SH-SY5Y (cell line): ENCODE data around the gene UGT2B10.
"Not testable (repeated sequence)": the region's sequence is repeated elsewhere in the genome, so short reads cannot be mapped to it uniquely, and the experiment has no call there.

Experiments used
- GATA2 ChIP-seq: IDR thresholded peaks from 2 replicates; pipeline ENCODE4 v1.6.1; 2011; ENCODE audit warnings: mild to moderate bottlenecking, low read depth, low read length
- GATA3 ChIP-seq: IDR thresholded peaks from 2 replicates; pipeline ENCODE4 v1.6.1; 2011; ENCODE audit warnings: low read depth, mild to moderate bottlenecking, low read length, moderate library complexity

UGT2B10 gene

DNA sequence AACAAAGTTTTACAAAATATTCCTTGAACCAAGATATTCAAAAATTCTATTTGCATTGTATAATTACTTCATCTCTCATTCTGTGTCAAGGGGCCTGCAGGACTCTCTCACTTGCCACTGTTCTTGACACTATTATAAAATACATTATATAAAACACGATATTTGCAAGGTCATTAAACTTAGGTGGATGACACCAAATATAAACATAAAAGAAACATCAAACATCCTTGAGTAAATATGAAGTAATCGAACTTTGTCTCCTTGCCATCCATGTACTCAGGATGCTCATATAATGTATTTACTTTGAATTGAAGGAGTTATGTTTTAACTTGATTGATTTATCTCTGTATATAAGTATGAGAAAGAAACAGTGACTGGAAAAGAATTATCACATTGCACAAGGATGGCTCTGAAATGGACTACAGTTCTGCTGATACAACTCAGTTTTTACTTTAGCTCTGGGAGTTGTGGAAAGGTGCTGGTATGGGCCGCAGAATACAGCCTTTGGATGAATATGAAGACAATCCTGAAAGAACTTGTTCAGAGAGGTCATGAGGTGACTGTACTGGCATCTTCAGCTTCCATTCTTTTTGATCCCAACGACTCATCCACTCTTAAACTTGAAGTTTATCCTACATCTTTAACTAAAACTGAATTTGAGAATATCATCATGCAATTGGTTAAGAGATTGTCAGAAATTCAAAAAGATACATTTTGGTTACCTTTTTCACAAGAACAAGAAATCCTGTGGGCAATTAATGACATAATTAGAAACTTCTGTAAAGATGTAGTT is at the start of gene UGT2B10:
TSS of gene UGT2B10 (plus strand) at position 378 of the 793 bp plus-strand sequence. CDS start at position 404, 26 bp downstream.
- TF ChIP-seq GATA3, GATA2: not testable (repeated sequence)

- TF ChIP-seq GATA2, result no peak
- no peak for TF ChIP-seq GATA3
These were observed 42.1 kb upstream of the UGT2B10 start for GRCh38 chr4:68773699-68774098.

DNA sequence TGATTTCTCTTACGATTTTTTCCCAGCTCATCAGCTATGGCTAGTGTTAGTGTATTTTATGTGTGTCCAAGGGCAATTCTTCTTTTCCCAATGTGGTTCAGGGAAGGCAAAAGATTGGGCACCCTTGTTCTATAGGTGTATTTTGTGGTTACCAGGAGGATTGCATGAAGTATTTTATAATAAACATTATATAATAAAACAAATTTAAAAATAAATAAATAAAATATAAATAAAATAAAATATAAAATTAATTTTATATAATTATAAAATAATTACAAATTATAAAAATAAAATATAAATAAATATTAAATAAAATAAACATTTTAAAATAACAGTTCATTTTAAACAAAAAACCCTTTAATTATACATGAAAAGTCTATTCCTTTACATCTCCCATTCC is 35.6 kb upstream of the UGT2B10 start:
- TF ChIP-seq GATA3, result no peak
- no peak for TF ChIP-seq GATA2

DNA sequence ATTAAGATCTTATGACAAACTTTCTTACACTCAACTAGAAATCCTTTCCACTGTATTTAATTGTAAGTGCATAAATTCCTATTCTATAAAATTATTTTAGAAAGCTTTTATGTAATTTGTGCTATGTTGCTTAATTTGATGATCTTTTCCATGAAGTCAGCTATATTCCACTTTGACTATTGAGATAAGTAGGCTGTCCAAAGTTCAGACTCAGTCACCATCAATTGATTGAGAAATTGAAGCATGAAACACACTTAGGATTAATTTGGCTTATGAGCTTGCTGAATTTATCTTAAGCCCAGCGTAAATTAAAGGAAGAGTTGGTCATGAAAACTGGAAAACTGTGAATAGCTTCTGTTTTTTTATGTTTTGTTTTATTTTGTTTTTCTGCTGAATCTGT is 18.7 kb upstream of the UGT2B10 start:
- TF ChIP-seq GATA2 (no peak), GATA3 (no peak)

GRCh38 chr4:68797618-68798017 is 18.2 kb upstream of the UGT2B10 start:
- TF ChIP-seq GATA2 (no peak), GATA3 (no peak)

- no peak for TF ChIP-seq GATA2
- no peak for TF ChIP-seq GATA3
These were observed 12.8 kb upstream of the UGT2B10 start for GRCh38 chr4:68803013-68803412.

DNA sequence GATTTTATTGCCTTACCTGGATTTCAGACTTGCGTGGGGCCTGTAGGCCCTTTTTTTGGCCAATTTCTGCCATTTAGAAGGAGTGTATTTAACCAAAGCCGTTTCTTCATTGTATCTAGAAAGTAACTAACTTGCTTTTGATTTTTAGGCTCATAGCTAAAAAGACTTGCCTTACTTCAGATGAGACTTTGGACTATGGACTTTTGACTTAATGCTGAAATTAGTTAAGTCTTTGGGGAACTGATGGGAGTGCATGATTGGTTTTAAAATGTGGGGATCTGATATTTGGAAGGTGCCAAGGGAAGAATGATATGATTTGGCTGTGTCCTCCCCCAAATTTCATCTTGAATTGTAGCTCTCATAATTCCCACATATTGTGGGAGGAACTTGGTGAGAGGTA is 7.7 kb upstream of the UGT2B10 start:
- TF ChIP-seq GATA3 (no peak), GATA2 (no peak)

- TF ChIP-seq GATA3 (no peak), GATA2 (no peak)
These were observed 4.9 kb upstream of the UGT2B10 start for GRCh38 chr4:68810919-68811318.

GRCh38 chr4:68817386-68817785 is 1.6 kb downstream of the UGT2B10 start:
- TF ChIP-seq GATA3 (no peak), GATA2 (no peak)

GRCh38 chr4:68831642-68832041 is 15.8 kb downstream of the UGT2B10 start:
- TF ChIP-seq GATA2 (no peak), GATA3 (no peak)

- no peak for TF ChIP-seq GATA2
- no peak for TF ChIP-seq GATA3
These were observed 34.5 kb downstream of the UGT2B10 start for GRCh38 chr4:68850293-68850692.

DNA sequence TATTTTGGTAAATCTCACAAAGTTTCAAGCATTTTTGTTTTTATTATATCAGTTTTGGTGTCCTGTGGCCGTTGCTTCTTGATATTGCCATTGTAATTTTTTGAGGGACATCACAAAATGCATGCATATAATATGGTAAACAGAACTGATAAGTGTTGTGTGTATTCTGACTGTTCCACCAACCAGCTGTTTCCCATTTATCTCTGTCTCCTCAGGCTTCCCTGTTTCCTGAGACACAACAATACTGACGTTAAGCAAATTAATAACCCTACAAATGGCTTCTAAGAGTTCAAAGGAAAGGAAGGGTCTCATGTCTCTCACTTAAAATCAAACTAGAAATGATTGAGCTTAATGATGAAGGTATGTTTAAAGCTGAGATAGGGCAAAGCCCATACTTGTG is 40.0 kb downstream of the UGT2B10 start:
- TF ChIP-seq GATA3 (no peak), GATA2 (no peak)

DNA sequence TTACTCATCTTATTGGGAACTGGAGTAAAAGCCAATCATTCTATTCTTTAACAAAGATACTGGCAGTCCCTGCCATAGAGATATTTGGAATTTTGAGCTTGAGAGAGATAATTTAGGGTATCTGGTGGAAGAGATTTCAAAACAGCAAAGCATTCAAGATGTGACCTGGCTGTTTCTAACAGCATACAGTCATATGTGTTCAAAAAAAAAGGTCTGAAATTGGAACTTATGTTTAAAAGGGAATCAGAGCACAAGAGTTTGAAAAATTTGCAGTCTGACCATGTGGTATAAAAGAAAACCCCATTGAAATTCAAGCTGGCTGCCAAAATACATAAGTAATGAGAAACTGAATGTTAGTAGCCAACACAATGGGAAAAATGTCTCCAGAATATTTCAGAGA is 42.2 kb downstream of the UGT2B10 start:
- TF ChIP-seq GATA2 (no peak), GATA3 (no peak)

DNA sequence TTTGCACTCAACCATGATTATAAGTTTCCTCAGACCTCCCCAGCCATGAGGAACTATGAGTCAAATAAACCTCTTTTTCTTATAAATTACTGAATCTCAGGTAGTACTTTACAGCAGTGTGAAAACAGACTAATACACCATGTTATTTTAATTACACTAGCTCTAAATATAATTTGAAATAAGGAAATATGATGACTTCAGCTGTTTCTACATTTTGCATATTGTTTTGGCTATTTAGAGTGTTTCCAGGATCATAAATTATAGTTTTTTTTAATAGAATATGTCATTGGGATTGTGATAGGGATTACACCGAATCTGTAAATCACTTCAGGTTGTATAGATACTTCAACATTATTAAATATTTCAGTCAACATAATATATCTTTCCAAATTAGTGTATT is 43.9 kb downstream of the UGT2B10 start:
- no peak for TF ChIP-seq GATA3
- no peak for TF ChIP-seq GATA2

DNA sequence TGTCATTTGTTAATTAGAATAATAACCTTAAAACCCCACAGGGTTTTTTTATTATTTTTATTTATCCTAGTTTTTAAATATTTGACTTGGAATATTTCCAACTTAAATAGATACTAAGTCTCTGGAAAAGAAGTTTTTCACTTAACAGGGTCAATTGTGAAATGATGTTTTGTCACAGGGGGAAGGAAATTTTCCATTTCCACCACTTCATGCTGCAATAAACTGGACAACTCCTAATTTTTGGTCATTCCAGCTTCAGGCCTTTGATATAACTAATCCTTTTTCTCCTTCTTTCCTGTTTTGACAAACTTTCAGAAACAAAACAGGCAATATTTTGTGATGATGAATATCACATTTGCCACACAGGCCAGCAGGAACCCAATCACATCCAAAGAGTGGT is 45.3 kb downstream of the UGT2B10 start:
- TF ChIP-seq GATA2 (no peak), GATA3 (no peak)

DNA sequence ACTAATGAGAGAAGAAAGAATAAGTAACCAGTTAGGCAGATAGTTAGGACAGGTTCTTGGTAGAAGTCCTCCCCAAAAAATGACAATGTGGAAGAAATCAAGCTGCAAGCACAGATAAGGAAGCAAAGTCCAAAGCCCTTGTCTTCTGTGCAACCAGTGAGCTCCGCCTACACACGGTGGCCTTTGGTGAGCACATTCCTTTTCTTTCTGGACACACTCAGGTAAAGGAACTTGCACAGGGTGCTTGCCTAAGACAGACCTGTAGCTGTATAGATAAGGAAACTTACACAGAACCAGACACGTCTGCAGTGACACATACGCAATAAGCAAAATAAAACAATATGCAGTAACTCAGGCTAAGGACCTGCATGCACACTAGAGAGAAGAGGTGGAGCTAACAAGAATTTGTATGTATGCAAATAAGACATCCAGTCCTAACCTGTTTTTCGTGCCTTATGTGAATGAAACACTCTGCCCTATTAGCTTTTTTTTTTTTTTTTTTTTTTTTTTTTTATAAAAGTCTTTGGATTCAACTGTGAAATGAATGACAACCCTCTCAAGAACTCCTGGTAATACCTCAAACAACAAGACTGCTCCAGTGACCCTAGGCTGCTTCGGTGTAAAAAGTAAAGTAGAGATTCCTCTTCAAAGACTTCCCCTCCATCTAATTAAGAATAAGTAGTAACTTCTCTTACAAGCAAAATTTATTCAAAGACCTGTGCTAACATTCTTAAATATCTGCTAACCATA is 48.8 kb downstream of the UGT2B10 start:
- TF ChIP-seq GATA2 (no peak), GATA3 (no peak)
